CD4-positive, alpha-beta T cell treated with Interleukin-15 for 4 hours (primary cell): ENCODE measurements around the gene MUC22.
"Not testable (repeated sequence)": the region's sequence is repeated elsewhere in the genome, so short reads cannot be mapped to it uniquely, and the experiment has no call there.

Source experiments
- DNase-seq: peaks from one replicate; pipeline ENCODE4 v3.0.0-alpha.2; 2020; ENCODE audit warnings: low spot score

The MUC22 gene

GRCh38 chr6:31010393-31011060 lies at the start of gene MUC22:
MUC22 (plus strand) TSS chr6:31010474; CDS start chr6:31010707, 233 bp downstream.
- no peak for DNase-seq

DNA sequence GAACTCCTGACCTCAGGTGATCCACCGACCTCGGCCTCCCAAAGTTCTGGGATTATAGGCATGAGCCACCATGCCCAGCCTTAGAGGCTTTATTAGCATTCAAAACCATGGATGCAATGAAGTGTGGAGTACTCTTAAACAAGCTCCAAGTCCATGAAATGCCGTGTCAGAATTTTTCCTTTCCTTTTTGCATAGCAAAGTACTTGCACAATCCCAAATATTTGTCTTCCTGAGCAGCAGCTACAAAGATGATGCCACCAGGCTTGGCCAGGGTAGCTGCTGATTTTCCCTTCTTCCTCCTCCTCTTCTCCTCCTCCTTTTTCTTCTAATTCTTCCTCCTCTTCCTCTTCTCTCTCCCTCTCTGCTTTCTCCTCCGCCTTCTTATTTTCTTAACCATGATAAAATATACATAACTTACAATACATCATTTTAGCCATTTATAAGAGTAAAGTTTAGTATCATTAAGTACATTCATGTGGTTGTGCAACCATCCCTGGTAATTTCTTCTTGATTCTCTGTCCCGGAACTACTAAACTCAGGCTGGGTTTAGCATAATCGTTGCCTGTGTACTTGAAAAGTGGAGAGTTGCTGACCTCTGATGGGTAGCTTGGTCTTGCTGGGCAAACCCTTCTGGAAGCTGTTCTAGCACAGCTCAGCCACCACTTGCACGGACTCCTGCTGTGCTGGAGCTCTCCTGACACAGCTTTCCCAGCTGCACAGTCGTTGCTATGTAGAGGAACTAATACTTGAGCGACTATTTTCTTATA lies 49.2 kb upstream of the MUC22 start:
- no peak for DNase-seq

DNA sequence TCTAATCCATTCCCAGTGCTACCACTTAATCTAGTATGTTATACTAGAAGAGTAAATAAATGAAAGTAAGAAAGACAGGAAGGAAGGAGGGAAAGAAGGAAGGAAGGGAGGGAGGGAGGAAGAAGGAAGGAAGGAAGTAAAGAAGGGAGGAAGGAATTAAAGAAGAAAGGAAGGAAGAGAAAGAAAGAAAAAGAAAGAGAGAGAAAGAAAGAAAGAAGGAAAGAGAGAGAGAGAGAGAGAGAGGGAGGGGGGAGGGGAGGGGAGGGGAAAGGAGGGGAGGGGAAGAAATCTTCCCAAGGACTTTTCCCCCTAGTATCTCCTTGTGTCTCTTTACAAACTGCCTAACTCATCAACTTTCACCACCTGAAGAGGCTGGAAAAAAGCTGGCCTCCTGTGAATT lies 47.6 kb upstream of the MUC22 start:
- DNase-seq, result no peak

DNA sequence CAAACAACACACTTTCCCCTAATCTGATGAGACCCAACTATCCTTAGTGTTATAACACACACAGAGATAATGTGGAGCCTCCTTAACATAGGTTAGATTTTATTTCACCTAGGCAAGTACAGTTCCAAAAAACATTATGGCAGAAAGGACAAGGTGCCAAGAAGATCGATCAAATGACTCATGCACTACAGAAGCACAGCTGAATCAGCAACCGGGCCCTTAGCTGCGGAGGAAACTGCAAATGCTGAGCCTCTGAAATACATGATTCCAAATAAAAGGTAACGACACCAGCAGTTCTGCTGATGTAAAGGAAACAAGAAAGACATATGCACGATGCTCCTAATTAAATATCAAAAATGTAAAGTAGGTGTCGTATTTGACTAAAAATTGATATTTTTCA lies 46.6 kb upstream of the MUC22 start:
- DNase-seq, result no peak

GRCh38 chr6:30964075-30964474 lies 46.2 kb upstream of the MUC22 start:
- peak; percentile 28 for DNase-seq

DNA sequence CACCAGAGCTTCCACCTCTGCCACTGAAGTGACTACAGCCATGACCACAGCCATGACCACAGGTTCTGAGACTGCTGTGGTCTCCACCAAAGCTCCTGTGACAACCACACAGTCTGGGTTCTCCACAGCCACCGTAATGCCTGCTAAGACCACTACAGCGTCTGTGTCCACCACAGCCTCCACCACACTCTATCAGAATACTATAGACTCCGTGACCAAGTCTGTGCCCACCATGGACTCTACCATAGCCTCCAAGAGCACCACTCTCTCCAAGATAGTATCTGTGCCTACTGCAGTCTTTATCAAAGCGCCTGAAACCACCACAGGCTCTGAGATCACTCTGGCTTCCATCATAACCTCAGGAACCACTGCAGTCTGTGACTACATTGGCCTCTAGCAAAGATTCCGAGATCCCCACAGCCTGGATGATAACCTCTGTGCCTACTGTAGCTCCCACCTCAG lies 45.1 kb upstream of the MUC22 start:
- DNase-seq, result no peak

- DNase-seq, result no peak
Measured at GRCh38 chr6:30966154-30966553, 44.1 kb upstream of the MUC22 start.

GRCh38 chr6:30969171-30969570 lies 41.1 kb upstream of the MUC22 start:
- DNase-seq, result not testable (repeated sequence)

GRCh38 chr6:30970946-30971345 lies 39.3 kb upstream of the MUC22 start:
- no peak for DNase-seq

- no peak for DNase-seq
Measured at GRCh38 chr6:30972816-30973215, 37.5 kb upstream of the MUC22 start.

- DNase-seq, result no peak
Measured at GRCh38 chr6:30974490-30975252, 35.6 kb upstream of the MUC22 start.

DNA sequence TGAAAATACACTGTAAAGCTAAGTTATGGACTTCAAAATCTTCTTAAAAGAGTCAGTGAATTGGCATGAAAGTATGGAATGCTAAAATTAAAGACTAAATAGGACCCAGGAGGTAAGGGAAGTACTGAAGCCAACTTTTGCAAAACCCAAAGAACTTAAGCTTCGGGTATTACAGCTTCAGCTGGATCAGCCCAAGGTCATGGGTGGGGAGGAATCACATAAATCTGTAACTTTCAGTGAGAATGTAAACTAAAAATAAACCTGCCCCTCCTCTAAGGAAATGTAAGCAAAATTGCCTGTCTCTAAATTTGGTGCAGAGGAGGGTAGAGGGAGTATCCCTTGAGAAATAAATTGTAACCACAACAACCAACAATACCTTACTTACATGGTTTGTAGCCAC lies 31.1 kb upstream of the MUC22 start:
- no peak for DNase-seq

- no peak for DNase-seq
Measured at GRCh38 chr6:30979690-30980089, 30.6 kb upstream of the MUC22 start.

GRCh38 chr6:30981942-30982772 lies 28.1 kb upstream of the MUC22 start:
- no peak for DNase-seq

DNA sequence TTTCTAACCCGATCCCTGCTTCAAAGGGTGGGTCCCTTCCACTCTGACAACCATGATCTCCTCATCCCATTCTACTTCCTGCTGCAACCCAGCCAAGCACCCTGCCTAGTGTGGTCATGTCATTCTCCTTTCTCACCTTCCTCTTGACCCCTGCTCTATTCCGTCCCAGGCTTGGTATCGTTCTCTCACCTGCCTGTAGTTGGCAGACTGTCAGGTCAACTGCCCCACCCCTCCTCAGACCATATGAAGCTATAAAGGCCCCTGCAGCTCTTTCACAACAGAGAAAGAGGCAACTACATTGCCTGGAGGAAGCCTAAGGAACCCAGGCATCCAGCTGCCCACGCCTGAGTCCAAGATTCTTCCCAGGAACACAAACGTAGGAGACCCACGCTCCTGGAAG lies 26.8 kb upstream of the MUC22 start, which contains the start of gene MUC21:
MUC21 (plus strand) TSS at position 280 of the 400 bp plus-strand sequence. CDS start 241 bp downstream, outside the sequence.
- DNase-seq, result no peak

DNA sequence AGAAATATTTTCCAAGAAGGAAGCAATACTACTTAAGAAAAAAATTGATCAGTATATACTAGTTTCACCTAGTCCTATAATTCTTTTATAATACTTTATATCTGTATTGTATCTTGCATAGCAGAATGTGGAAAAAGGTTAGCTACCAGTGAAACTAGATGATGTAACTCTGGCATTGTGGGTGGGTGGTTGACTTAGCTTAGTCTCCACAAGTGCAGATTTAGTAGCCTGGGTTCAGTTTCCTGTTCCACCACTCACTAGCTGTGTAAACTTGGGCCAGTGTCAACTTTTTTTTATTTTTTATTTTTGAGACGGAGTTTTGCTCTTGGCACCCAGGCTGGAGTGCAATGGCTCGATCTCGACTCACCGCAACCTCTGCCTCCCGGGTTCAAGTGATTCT lies 24.8 kb upstream of the MUC22 start:
- DNase-seq, result no peak

DNA sequence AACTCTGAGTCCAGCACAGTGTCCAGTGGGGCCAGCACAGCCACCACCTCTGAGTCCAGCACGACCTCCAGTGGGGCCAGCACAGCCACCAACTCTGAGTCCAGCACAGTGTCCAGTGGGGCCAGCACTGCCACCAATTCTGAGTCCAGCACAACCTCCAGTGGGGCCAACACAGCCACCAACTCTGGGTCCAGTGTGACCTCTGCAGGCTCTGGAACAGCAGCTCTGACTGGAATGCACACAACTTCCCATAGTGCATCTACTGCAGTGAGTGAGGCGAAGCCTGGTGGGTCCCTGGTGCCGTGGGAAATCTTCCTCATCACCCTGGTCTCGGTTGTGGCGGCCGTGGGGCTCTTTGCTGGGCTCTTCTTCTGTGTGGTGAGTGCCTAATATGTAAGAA lies 23.0 kb upstream of the MUC22 start:
- no peak for DNase-seq

GRCh38 chr6:30988209-30988825 lies 22.0 kb upstream of the MUC22 start:
- no peak for DNase-seq

- peak; percentile 7 for DNase-seq
Measured at GRCh38 chr6:30990422-30991086, 19.7 kb upstream of the MUC22 start.

GRCh38 chr6:30991891-30992290 lies 18.4 kb upstream of the MUC22 start:
- DNase-seq, result no peak

DNA sequence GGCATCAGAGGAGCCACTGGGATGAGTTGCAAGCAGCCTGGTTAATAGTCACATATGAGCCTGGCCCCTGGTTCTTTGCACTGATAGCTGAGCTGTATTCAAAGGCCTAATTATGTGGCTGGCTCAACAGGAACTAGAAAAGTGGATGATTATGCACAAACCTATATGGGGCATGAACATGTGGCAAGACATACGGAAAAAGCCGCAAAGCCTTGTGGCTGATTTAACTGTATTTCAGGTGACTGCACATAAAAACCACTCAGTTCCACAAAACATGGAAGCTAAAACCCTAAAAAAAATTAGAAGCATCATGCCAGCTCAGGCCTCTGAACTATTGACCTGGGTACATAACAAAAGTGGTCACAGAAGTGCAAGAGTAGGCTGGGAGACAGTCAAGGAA lies 13.0 kb upstream of the MUC22 start:
- no peak for DNase-seq
